Body of pancreas (tissue), 4 donors: Measurements from ENCODE around the gene DDIAS. TPM values are rescaled to one million over a fixed set of nuclear protein-coding genes. Genes with fewer than 3 reads are reported as not detected.

Source experiments
- ATAC-seq: fragments of 150-250 bp; one replicate; pipeline ENCODE4 v1.9.1; 2016
- DNase-seq, 4 donors: peaks; one replicate each; pipeline ENCODE4 v3.0.0-alpha.2; 2019
- H3K27ac ChIP-seq, 4 donors: fragments of 200-600 bp; sonication (generic); 1 replicate in 3 of 4; 2 replicates in 1 of 4; pipeline versions ENCODE4 v1.5.1 to v1.6.1; 2016 to 2019; ENCODE audit warnings: mild to moderate bottlenecking in 1 of 4, mixed read lengths in 1 of 4, moderate library complexity in 1 of 4
- H3K27me3 ChIP-seq, 2 donors: fragments of 200-600 bp; sonication (generic); one replicate each; pipeline ENCODE4 v1.6.0; 2016; ENCODE audit warnings: mild to moderate bottlenecking in 1 of 2
- H3K36me3 ChIP-seq, 2 donors: fragments of 200-600 bp; sonication (generic); replicated peaks in 1 of 2; 2 replicates each; pipeline ENCODE4 v1.5.1; 2016; ENCODE audit warnings: low read depth in 2 of 2; ENCODE audit not compliant: insufficient read depth in 1 of 2
- H3K4me1 ChIP-seq: fragments of 200-600 bp; sonication (generic); one replicate; pipeline ENCODE4 v1.6.0; 2016
- H3K4me3 ChIP-seq, 2 donors: fragments of 200-600 bp; sonication (generic); 1 replicate in 1 of 2; 2 replicates in 1 of 2; pipeline ENCODE4 v1.5.1; 2016 to 2019
- H3K9me3 ChIP-seq, 3 donors: fragments of 200-600 bp; sonication (generic); 1 replicate in 2 of 3; 2 replicates in 1 of 3; pipeline ENCODE4 v1.5.1; 2016
- POLR2A ChIP-seq, 3 donors: fragments of 450-650 bp; IDR thresholded peaks; one replicate each; pipeline ENCODE4 v1.6.1; 2016; ENCODE audit warnings: antibody characterized with exemption in 3 of 3, mild to moderate bottlenecking in 2 of 3
- WGBS, 2 donors: methylation state at CpG; one replicate each; pipeline ENCODE4 v1.1.5; 2017; 5-methylcytosine and 5-hydroxymethylcytosine counted together
- intact Hi-C: fragments of 100-400 bp; cut with DNase I; formaldehyde crosslinking; loops from one replicate; pipeline ENCODE4 v1.15.1; 2023
- total RNA-seq, 2 donors: library from RNA; depleted of rRNA; stranded (reverse); fragments of >200 nt; gene quantifications; one replicate each; pipeline ENCODE4 v1.1.0, GENCODE V29; 2016
- TF ChIP-seq, protein P1 (sequence below), 7 experiments: fragments of 450-650 bp in 4 of 7; fragments of 200-600 bp in 3 of 7; sonication (generic) in 3 of 7; IDR thresholded peaks; one replicate each; pipeline ENCODE4 v1.5.1; 2016 to 2019; ENCODE audit warnings: antibody characterized with exemption in 7 of 7

DDIAS gene
- total RNA-seq, 2 donors from 2014 or later: not detected

DNA sequence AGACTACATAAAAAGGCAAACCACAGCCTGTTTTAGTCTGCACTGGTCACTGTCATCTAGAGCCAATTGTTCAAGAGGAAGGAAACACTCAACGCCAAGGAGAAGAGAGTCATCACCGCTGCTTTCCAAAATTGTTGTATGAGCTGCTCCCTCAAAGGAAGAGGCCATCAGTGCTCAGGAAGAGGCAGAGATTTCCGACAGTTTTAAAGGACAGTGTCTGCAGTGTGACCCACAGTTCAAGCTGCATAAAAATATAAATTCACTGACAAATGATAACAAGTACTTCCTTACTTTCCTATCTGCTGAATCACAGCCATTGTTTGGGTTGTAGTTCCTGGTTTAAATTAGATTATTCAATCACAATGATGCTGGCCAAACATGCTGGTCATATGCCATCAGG is 17.7 kb upstream of the DDIAS start:
- Histone ChIP-seq H3K36me3 (no peaks in the 10 kb centered on the region), H3K27me3 (no peaks in the 10 kb centered on the region), H3K4me3 (no peak overlapping the region), H3K9me3 (no peaks in the 10 kb centered on the region), H3K27ac (no peak overlapping the region), H3K4me1 (no peaks in the 10 kb centered on the region)
- WGBS, 2 donors: 65 to 76% methylated on average over 3 of the region's 3 CpGs
- ATAC-seq (peak; percentile 15), DNase-seq (peak in 1 of 4 donors; percentile 4)
- no peak for TF ChIP-seq POLR2A (IDR thresholded peaks at IDR 0.05)
- TF ChIP-seq, protein P1, sequence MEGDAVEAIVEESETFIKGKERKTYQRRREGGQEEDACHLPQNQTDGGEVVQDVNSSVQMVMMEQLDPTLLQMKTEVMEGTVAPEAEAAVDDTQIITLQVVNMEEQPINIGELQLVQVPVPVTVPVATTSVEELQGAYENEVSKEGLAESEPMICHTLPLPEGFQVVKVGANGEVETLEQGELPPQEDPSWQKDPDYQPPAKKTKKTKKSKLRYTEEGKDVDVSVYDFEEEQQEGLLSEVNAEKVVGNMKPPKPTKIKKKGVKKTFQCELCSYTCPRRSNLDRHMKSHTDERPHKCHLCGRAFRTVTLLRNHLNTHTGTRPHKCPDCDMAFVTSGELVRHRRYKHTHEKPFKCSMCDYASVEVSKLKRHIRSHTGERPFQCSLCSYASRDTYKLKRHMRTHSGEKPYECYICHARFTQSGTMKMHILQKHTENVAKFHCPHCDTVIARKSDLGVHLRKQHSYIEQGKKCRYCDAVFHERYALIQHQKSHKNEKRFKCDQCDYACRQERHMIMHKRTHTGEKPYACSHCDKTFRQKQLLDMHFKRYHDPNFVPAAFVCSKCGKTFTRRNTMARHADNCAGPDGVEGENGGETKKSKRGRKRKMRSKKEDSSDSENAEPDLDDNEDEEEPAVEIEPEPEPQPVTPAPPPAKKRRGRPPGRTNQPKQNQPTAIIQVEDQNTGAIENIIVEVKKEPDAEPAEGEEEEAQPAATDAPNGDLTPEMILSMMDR (IDR thresholded peaks at IDR 0.05): no peak
- intact Hi-C loops: no loop called here

DNA sequence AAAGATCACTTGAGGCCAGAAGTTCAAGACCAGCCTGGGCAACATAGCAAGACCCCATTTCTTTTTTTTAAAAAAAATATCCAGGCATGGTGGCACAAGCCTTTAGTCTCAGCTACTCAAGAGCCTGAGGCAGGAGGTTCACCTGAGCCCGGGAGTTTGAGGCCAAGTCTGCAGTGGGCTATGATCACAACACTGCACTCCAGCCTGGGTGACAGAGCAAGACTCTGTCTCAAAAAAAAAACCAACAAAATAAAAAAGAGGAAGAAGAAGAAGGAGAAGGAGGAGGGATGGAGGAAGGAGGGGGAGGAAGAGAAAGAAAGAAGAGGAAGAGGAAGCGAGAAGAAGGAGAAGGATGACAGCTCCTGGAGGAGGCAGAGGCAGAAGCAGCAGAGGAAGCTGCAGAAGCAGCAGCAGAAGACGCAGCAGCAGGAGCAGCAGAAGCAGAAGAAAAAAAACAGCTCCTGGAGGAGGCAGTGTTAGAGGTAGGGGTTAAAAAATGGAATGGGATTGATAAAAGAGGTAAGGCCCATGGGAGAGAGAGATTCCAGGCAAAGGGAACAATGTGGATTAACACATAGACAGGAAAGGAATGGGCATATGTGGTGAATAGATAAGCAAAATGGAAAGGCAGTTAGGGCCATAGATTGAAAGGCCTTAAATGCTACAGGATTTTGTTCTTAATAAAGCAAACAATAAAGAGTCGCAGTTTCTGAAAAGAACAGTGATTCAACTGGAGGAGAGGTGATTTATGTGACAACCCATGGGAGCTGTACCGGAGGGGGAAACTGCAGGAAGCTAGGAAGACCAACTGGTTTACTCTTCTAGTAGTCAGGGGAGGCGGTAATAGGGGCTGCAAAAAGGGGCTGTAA is 12.2 kb upstream of the DDIAS start:
- no peaks in the 10 kb centered on the region for H3K9me3 ChIP-seq
- H3K27ac ChIP-seq: no peak overlapping the region
- H3K4me3 ChIP-seq: no peak overlapping the region
- no peak for ATAC-seq
- peaks cover 4% of the 10 kb centered on the region for H3K4me1 ChIP-seq
- no peaks in the 10 kb centered on the region for H3K36me3 ChIP-seq
- H3K27me3 ChIP-seq: no peaks in the 10 kb centered on the region
- intact Hi-C loops: no loop called here
- 62 to 72% methylated on average over 6 of the region's 6 CpGs for WGBS, 2 donors
- peak in 1 of 4 donors; percentile 20 for DNase-seq
- TF ChIP-seq POLR2A (IDR thresholded peaks at IDR 0.05): no peak
- TF ChIP-seq, protein P1 (IDR thresholded peaks at IDR 0.05): no peak

DNA sequence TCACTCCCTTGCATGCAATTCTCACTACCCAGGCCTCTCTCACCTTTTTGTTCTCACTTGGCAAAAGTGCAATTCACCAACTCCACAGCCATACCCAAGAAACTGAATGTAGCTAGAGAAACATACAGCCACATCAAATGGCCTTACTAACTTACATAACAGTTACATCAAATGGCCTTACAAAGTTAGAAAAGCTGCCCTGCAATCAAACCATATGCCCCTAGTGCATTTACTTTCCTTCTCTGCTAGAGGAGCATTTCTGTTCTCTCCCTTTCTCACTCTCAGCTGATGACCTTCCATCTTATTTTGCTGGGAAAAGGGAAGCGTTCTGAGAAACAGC is 11.6 kb upstream of the DDIAS start:
- intact Hi-C loops: no loop called here
- Histone ChIP-seq H3K4me3 (no peak overlapping the region), H3K27ac (no peak overlapping the region), H3K9me3 (no peaks in the 10 kb centered on the region), H3K36me3 (no peaks in the 10 kb centered on the region), H3K4me1 (peaks cover 4% of the 10 kb centered on the region), H3K27me3 (no peaks in the 10 kb centered on the region)
- ATAC-seq (no peak), DNase-seq (no peak)
- WGBS, 2 donors: 75 to 92% methylated on average over 1 of the region's 1 CpG
- TF ChIP-seq, protein P1 (IDR thresholded peaks at IDR 0.05): no peak
- TF ChIP-seq POLR2A (IDR thresholded peaks at IDR 0.05): no peak

DNA sequence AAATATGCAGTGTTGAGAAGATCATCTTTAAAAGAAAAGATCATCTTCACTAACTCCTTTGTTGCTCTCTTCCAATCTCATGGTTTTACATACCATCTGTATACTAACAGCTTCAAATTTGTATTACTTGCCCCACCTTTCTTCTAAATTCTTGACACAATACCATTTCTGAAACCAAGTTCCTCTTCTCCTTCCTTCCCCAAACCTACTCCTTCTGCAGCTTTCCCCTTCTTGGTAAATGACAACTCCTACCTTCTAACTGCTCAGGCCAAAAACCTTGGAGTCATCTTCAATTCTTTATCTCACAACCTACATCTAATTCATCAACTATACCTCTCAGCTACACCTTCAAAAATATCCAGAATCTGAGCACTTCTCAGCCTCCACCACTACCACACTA is 10.6 kb upstream of the DDIAS start:
- H3K9me3 ChIP-seq: no peaks in the 10 kb centered on the region
- TF ChIP-seq, protein P1 (IDR thresholded peaks at IDR 0.05): no peak
- no peak for TF ChIP-seq POLR2A (IDR thresholded peaks at IDR 0.05)
- no peaks in the 10 kb centered on the region for H3K36me3 ChIP-seq
- DNase-seq: no peak
- intact Hi-C loops: no loop called here
- H3K4me1 ChIP-seq: peaks cover 4% of the 10 kb centered on the region
- no peak for ATAC-seq
- no peaks in the 10 kb centered on the region for H3K27me3 ChIP-seq
- no peak overlapping the region for H3K27ac ChIP-seq
- no peak overlapping the region for H3K4me3 ChIP-seq
